Endothelial cell of hepatic sinusoid (primary cell): Measurements from ENCODE around the gene CDC14B.
"Not testable (repeated sequence)": the region's sequence is repeated elsewhere in the genome, so short reads cannot be mapped to it uniquely, and the experiment has no call there.

ENCODE experiments used
- in situ Hi-C: cut with HindIII; loops from 2 replicates; pipeline ENCODE4 v1.10.0; 2017; ENCODE audit warnings: low sequenced_read_pairs

Gene CDC14B

GRCh38 chr9:96633579-96633978 lies 13.9 kb upstream of the CDC14B start:
- in situ Hi-C loops, result not testable (repeated sequence)

- in situ Hi-C loops, result no loop called here
Observed at GRCh38 chr9:96626912-96627311, 7.3 kb upstream of the CDC14B start.

GRCh38 chr9:96621618-96622017 lies 2.0 kb upstream of the CDC14B start:
- in situ Hi-C loops, result no loop called here

- in situ Hi-C loops, result no loop called here
Observed at GRCh38 chr9:96620832-96621269, 1.2 kb upstream of the CDC14B start.

GRCh38 chr9:96620181-96620514 lies 505 bp upstream of the CDC14B start:
- in situ Hi-C loops, result no loop called here

GRCh38 chr9:96619124-96619465 lies 548 bp downstream of the CDC14B start:
- in situ Hi-C loops, result no loop called here

- in situ Hi-C loops, result no loop called here
Observed at GRCh38 chr9:96618209-96619123, 1.2 kb downstream of the CDC14B start.

GRCh38 chr9:96617439-96618185 lies 2.0 kb downstream of the CDC14B start:
- in situ Hi-C loops, result no loop called here

- in situ Hi-C loops, result no loop called here
Observed at GRCh38 chr9:96616817-96617438, 2.7 kb downstream of the CDC14B start.

- in situ Hi-C loops, result no loop called here
Observed at GRCh38 chr9:96615411-96615810, 4.2 kb downstream of the CDC14B start.

- in situ Hi-C loops, result not testable (repeated sequence)
Observed at GRCh38 chr9:96614664-96615063, 5.0 kb downstream of the CDC14B start.

- in situ Hi-C loops, result no loop called here
Observed at GRCh38 chr9:96612966-96613589, 6.6 kb downstream of the CDC14B start.

- in situ Hi-C loops, result no loop called here
Observed at GRCh38 chr9:96612105-96612965, 7.3 kb downstream of the CDC14B start.

GRCh38 chr9:96611302-96611701 lies 8.3 kb downstream of the CDC14B start:
- in situ Hi-C loops, result no loop called here

- in situ Hi-C loops, result loop anchor here (10.0 kb wide), 1 partner anchor 45 kb away; the partner anchor contains the start of gene PRXL2C
Observed at GRCh38 chr9:96609732-96610131, 9.9 kb downstream of the CDC14B start.

- in situ Hi-C loops, result loop anchor here (10.0 kb wide), 1 partner anchor 47 kb away; the partner anchor contains the start of gene PRXL2C
Observed at GRCh38 chr9:96607971-96608370, 11.7 kb downstream of the CDC14B start.

- in situ Hi-C loops, result loop anchor here (10.0 kb wide), 1 partner anchor 49 kb away; the partner anchor contains the start of gene PRXL2C
Observed at GRCh38 chr9:96605328-96605727, 14.3 kb downstream of the CDC14B start.

- in situ Hi-C loops, result loop anchor here (10.0 kb wide), 1 partner anchor 51 kb away; the partner anchor contains the start of gene PRXL2C
Observed at GRCh38 chr9:96604004-96604319, 15.7 kb downstream of the CDC14B start.

- in situ Hi-C loops, result loop anchor here (10.0 kb wide), 1 partner anchor 51 kb away; the partner anchor contains the start of gene PRXL2C
Observed at GRCh38 chr9:96603305-96604003, 16.2 kb downstream of the CDC14B start.
